Gastroesophageal sphincter (tissue), 2 donors: Measurements from ENCODE around the gene MITF.

Experiments
- EP300 ChIP-seq: sonication (generic); formaldehyde crosslinking; IDR thresholded peaks from one replicate; pipeline ENCODE4 v1.6.1; 2017; ENCODE audit warnings: antibody characterized with exemption, mild to moderate bottlenecking
- POLR2A ChIP-seq, 2 donors: fragments of 450-650 bp; IDR thresholded peaks; one replicate each; pipeline ENCODE4 v1.6.1; 2017; ENCODE audit warnings: antibody characterized with exemption in 2 of 2, mild to moderate bottlenecking in 2 of 2, moderate library complexity in 1 of 2

GRCh38 chr3:69881051-69881450 lies 141.8 kb downstream of the MITF start:
- no peak for TF ChIP-seq EP300
- no peak for TF ChIP-seq POLR2A (IDR thresholded peaks at IDR 0.05)
